SK-N-DZ (cell line): Measurements from ENCODE around the gene MATCAP1.

Experiments used
- DNase-seq: peaks from one replicate; pipeline ENCODE4 v3.0.0-alpha.2; 2015; ENCODE audit warnings: low spot score

MATCAP1 gene

DNA sequence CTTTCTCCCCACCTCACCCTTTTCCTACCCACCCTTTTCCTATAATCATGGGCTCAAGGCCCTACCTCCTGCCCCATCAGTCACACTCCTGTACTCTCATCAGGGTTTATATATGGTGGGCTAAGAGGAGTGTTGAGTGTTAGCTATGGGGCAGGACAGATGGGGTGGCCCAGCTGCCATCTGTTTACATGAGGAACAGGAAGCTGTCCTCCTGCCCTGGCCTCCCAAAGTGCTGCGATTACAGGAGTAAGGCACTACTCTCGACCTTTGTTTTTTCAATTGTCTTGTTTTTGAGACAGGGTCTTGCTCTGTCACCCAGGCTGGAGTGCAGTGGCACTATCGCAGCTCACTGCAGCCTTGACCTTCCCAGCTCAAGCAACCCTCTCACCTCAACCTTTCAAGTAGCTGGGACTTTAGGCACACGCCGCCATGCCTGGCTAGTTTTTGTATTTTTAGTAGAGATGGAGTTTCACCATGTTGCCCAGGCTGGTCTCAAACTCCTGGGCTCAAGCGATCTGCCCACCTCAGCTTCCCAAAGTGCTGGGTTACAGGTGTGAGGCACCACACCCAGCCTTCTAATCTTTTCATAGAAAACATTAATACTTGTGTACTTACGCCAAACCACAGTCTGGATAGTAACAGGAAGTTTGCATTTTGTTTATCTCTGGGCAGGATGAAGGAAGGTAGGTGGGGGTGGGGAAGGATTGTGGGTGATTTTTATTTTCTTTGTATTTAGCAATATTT lies 25.7 kb downstream of the MATCAP1 start:
- DNase-seq, result no peak

DNA sequence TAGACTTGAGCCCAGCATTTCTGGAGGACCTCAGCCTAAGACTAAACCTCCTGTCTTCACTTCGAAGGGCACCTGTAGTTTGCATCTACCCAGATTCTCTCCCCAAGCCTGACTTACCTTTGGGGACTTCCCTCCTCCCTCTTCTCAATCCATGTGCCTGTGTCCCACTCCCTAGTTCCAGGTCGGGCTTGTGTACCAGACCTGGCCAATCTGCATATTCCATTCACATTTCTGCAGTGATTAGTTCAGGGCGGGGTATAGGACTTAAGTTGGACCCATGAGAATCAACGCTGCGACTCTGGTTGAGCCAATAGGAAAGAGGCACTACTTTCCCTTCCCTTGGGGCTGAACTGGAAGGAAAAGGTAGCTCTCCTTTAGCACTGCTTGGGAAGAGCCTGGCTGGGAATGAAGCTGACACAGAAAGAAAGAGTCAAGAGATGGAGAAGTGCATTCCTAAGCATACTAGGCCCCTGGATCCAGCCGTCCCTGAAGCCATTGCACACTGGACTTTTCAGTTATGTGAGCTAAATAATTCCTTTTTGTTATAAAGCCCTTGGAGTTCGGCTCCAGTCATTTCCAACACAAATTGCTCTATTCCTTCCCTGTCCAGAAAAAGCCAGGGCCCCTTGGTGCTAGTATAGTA lies 26.5 kb downstream of the MATCAP1 start:
- no peak for DNase-seq

DNA sequence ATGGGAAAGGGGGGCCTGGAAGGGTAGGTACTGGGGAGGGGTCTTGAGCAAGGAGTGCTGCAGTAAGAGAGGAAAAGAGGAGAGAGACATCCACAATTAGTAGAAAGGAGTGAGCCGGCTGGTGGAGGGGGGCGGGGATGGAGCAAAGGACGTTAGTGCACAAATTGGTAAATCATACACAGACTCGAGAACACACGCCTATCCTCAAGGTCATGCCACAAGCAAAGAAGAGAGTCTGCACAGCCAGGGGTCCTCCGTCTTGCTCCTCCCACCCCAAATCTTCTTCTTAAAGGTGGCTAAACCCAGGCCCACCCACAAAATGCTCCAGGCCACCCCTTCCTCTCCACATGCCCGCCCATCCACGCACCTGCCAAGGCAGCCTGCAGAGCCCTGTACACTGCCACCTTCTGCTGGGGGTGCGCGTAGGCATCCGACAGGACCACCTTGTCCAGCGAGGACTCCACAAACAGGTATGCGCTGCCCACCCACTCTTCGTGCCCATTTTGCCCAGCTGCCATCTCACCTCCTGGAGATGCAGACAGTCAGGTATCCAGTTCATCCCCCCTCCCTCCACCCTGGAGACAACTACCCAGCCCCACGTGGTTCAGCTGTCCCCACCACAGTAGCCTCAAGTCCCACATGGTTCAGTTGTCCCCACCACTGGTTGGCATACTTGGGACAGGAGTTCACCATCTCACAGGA lies 27.5 kb downstream of the MATCAP1 start:
- no peak for DNase-seq

DNA sequence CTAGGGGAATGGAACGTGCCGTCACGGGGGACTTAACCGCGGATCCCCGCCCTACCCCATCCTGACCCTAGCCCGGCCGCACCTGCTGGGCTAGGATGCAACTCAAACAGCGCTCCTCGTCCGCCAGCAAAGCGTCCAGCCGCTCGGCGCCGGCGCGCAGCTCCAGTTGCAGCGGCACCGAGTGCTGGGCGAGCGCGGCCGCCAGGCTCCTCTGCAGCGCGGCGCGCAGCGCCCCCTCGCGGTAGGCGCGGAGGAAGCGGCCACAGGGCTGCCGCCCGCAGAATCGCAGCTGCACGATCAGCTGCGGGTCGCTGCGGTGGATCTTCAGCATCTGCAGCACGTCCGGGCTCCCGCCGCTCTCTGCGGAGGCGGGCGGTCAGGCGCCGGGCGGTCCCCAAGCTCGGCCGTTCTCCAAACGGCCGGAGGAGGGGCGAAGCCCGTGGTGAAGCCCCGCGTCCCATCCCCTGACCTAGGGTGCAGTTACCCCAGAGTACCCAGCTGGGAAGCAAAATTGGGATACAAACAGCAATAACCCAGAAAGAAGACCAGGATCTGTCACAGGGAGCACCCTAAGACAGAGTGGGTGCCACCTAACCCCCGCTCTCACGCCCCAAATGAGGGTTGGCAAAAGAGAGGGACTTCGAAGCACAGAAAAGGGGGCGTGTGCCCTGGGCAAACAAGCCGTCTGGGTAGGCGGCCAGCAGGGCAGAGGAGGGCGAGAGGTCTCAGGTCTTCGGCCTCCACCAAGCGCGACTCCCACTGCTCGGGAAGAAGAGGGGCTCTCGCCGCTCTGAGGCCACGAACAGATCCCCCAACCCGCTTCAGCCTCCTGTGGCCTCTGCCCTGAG lies 28.2 kb downstream of the MATCAP1 start:
- DNase-seq, result peak; percentile 77

DNA sequence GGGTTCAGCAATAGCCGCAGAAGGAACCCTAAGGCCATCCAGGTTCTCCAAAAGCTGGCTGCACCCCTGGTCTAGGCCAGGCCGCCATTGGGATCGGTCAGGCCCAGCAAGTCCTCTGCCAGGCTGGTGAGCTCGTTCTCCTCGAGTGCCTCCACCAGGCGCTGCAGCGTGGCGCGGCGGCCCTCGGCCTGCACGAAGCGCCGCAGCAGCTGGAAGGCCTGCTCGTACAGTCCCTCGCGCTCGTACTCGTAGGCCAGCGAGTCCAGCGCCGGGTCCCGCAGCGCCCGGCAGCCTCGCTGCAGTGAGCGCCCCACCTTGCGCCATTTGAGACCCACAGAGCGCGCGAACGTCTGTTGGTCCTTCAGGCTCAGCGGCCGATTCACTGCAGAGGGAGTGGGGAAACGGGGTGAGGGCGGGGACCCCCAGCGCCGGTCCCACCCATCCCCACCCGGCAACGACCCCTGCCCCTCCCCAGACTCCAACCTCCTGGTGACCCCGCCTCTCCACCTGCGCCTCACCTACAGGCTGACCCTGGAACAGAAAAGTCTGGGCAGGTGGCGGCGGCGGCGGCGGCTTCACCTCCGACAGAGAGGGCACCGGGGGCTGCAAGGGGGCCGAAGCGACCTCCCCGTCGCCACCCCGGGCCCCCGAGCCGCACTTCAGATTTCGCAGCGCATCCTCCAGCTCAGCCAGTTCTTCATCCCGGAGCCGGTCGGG lies 29.0 kb downstream of the MATCAP1 start:
- peak; percentile 55 for DNase-seq

DNA sequence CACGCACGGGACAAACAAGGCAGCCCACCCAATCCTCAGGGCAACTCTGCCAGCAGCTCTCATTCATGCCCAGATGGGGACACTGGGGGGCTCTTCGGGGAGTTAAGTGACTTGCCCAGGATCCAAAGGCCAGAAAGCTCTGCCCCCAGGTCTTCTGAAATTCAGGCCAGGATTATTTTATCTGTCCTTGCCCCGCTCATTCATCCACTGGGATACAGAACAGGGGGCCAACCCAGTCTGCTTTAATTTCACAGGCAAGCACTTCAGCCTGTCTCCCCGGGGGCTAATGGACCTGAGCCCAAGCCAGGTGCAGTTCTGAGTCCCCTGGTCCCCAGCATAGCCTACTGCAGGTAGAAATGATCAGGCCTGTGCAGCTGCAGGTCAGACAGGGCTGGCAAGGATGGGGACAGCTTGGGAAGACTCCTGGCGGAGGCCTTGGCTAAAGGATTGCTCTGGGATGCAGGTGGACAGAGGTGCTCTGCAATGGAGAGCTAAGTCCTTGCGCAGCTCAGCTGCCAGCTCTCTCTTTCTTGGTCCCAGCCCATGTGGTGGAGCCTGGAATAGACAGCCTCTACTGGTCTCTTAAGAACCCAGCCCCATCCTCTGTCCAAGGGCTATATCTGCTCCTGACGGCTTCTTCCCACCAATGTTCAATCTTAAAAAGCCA lies 32.2 kb downstream of the MATCAP1 start:
- DNase-seq, result no peak

DNA sequence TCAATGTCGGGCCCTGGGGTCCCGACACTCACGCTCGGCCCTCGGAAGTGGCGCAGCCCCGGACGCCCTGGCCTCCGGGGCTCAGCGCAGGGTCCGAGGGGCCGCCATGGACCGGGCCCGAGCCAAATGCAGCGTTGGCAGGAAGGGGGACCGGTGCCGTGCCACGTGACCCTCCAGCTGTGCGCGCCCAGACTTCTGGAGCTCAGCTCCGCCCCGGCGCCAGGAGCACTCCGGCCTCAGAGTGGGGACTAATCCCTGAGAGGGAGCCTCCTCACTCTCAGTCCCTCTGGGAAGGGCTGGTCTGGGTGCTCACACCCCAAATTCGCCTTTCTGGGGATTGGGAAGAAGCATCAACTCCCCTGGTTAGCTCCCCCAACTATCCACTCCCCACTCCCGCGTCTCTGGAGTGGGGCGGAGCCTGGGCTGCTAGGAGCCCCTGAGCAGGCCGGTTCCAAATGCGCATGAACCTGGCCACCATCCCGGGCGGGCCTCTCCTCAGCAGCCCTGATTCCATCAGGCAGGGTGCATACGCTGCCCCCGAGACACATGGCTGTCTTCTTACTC lies 32.8 kb downstream of the MATCAP1 start, which contains the start of gene B3GNT9:
Gene B3GNT9, minus strand, starts transcription at position 166 of the 564 bp plus-strand sequence. CDS start 513 bp downstream, outside the sequence.
- DNase-seq, result peak; percentile 74

DNA sequence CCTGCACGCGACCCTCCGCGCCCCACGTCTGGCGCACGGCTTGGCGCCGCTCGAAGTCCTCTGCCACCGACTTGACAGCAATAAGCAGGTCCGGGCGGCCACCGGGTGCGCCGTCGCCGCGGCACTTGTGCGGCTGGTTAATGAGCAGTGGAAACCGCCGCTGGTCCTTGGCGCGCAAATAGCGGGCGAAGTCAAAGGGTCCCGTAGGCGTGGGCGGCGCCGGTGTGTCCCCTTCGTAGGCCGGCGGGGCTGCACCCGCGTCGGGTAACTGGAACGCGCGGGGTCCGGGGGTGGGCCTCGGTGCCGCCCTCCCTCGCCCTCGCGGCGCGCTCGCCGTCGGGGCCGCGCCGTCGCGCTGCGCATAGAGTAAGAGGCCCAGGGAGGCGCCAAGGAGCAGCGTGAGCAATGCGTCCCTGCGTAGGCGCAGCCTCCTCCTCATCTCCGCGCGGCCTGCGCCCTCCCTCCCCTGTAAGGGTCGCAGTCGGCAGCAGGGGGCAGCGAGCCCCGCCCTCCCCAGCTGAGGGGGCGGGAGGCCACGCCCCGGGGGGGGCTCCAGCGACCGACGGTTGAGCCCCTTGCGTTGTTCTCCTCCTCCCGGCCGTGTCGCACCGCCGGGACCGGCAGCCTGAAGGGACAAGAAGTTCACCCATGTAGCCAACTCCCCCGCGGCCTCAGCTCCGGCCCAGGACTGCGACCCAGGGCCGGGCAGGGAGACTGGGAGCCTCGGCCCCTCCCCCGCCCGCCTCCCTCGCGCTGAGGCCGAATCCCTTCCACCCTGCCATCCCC lies 33.5 kb downstream of the MATCAP1 start:
- peak; percentile 86 for DNase-seq

DNA sequence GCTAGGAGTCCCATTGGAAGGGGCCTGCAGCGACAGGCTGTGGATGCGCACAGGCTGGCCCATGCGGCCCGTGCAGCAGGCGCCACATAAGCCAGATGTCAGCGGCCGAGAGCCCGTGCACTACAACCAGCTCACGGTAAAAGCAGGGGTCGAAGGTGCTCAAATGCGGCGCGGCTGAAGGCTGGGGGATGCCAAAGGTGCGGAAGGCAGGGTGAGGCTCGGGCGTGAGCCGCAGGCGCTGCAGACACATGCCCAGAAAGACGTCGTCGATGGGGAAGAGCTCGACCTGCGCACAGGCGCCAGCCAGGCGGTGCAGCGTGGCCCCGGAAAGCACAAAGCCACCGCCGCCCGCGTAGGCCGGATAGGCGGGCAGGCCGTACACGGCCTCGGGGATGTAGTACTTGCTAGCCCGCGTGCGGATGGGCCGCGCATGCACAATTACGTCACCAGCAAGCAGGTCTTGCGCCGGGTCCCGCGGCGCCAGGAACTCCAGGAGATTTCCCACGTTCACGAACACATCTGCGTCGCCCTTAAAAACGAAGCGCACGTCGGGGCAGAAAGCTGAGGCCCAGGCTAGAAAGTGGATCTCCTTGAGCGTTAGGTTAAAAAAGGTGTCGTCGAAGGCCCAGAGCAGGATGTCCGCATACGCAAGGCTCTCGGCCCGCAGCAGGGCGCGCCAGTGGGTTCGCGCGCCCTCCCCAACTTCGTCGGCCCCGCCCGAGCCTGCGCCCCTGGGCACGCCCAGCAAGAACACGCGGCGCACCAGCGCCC lies 34.3 kb downstream of the MATCAP1 start:
- DNase-seq, result no peak

DNA sequence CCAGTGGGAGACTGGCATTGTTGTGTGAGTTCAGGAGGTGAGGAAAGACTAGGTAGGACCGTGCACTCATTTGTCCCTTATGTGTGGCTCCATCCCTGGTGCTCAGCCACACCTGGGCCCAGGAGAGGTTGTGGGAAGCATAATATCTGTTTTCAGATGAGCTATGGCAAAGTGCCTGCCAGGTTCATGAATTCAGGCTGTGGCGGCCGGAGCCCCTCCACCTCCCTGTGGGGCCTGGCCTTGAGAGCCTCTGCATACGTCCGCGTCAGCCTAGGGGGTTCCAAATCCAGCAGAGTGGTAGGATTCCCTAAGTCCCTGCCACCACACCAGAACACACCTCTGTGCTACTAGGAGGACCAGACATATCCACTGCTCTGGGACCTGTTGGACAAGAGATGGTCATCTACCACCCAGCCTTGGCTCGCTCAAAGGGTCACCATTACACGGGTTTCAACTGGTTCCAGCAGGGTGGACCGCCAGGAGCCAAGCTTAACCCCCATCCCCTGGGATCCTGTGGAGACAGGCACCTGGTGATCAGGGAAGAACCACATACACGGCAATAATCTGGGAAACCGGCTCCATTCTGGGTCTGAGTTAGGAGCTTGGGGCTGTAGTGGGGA lies 35.0 kb downstream of the MATCAP1 start:
- DNase-seq, result no peak

DNA sequence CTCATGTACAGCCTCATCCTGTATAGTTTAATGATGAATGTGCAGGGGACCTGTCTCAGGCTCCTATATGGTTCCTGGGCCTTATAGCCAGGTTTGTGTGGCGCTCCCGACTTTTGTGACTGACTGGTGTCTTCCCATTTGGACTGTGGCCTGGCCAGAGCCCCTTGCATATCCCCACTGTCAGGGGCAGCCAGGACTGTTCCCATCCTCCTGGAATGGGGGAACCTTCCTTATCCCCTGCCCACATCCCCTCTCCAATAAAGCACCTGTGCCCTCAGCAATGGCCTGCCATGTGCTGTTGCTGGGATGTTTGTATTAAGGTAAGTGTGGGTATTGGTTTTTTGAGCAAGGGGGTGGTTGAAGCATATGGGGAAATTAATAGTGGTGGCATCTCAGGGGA lies 35.5 kb downstream of the MATCAP1 start:
- no peak for DNase-seq

DNA sequence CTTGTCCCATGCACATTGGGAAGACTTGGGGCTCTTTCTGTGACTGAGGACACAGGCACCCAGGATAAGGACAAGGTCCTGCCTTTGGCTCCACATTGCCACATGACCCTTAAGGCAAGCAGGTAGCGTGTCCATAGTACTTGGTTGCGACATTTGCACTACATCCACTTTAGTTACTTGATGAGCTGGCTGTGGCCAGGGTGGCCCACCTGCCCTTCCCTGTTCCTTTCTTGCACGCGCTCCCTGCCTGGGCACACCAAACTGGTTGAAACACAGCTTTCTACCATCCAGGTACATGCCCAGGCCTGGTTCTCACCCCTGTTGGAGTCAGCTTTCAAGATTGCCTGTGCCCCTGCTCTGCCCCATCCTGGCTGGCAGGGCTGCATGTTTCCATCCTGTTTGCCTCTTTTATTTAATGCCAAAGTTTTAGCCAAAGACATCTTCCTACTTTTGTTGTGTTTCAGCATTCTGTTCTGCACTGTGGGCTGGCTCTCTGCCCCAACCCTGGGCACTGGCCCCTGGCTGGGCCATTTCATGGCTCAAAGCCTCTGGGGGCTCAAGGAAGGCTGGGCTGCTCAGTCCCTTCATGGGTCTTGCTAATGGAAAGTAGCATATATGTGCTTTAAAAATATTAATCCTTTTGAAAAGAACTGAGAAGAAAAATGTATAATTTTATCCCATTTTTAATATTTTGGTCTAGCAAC lies 36.2 kb downstream of the MATCAP1 start:
- no peak for DNase-seq

DNA sequence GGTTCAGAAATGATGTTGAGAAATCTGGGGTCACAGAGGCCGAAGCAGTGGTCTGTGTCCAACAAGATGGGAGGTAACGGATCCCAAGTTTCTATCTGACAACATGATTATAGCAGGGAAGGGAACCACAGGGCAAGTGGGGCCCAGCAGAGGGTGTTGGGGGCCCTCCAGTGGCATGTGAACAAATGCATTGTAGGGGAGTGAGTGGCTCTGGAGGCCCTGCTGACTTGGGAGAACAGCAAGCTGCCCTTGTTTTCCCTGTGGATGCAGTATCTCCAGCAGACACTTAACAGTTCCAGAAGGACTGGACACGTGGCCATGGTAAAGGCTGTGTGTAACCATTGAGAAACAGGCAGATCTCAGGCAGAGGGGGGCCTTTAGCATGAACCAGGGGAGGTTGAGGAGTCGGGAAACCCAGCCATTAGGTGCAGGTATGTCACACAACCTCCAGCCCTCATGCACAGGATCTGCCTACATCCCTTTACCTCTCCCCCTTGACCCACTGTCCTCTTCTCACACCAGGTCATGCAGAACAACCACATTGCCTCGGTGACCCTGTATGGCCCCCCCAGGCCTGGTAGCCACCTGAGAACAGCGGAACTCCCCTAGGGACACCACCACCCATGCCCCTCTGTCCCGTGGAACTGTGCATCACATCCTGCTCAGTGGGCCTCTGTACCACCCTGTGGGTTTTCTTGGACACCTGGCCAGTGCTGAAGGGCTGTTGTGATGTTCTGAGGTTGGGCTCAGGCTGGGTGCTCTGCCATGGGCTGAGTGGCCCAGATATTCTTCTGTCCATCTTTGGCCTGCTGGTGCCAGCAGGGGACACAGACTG lies 37.0 kb downstream of the MATCAP1 start:
- no peak for DNase-seq

DNA sequence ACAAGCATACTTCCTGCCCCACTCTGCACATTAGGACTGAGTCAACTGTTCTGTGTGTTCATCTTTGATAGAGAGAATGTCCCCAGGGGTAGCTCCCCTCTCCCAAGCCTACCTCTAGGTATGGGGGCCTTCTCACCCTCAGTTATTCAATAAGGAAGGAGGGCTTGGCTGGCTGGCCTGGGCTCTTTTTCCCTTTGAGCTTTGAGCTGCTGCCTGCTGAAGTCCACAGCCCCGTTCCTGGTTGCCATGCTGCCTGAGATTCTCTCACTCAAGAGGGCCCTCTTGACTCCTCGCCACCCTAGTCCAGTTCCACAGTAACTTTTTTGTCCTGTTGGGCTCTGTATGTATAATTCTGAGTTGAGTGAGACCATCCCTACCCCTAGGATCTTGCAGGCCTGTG lies 38.0 kb downstream of the MATCAP1 start:
- no peak for DNase-seq

DNA sequence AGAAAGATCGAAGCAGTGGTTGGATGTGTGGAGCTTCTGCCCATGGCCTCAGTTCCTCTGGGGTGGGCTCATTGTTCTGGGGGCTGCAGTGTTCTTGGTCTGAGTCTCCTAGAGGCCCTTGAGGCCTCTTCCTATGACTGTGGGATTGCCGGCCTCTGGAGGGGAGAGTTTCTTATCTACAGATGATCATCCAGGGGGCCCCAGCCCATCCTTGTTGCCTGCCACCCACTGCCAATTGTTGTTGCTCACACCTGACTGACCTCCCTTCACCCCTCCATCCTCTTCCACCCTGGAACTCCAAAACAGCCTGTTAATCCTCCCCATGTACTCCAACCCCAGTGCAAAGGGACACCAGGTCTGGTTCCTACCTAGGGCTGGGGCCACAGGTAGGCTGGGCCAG lies 38.8 kb downstream of the MATCAP1 start:
- DNase-seq, result no peak

DNA sequence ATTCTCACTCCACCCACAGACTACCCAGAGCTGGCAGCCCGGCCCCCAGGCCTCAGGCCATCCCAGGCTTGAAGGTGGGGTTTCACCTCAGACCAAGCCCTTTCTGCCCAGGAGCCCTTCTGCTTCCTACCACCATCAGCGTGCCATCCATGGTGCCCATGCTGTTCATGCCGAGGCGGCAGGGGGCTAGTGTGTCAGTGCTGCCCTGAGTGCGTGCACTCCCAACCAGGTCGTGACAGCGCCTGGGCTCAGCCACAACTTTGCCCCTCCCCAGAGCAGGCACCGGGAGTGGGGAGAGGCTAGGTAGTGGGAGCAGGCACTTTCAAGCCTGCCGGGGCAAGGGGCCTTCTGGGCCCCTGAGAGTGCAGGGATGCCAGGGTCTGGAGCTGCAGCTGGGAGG lies 41.4 kb downstream of the MATCAP1 start:
- DNase-seq, result no peak

DNA sequence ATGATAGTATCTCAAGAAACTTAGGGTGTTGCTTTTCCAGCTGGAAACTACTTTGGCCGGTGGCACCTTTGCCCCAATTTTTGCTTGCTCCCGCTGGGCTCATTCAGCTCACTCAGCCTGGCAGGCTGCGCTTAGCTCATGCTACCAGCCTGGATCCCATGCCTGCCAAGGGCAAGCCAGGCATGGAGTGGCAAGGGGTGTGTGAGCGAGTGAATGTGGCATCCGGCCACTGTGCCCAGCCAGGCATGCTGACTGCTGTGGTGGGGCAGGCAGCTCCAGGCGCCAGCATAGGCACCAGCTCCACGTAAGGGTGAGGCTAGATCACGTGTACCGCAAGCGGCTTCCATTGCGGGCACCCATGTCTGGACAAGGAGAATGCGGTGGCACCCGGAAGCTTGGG lies 42.4 kb downstream of the MATCAP1 start:
- DNase-seq, result no peak
